Measurements from ENCODE around the gene MSS51.
"Not testable (repeated sequence)": the region's sequence is repeated elsewhere in the genome, so short reads cannot be mapped to it uniquely, and the experiment has no call there.

Gene MSS51

DNA sequence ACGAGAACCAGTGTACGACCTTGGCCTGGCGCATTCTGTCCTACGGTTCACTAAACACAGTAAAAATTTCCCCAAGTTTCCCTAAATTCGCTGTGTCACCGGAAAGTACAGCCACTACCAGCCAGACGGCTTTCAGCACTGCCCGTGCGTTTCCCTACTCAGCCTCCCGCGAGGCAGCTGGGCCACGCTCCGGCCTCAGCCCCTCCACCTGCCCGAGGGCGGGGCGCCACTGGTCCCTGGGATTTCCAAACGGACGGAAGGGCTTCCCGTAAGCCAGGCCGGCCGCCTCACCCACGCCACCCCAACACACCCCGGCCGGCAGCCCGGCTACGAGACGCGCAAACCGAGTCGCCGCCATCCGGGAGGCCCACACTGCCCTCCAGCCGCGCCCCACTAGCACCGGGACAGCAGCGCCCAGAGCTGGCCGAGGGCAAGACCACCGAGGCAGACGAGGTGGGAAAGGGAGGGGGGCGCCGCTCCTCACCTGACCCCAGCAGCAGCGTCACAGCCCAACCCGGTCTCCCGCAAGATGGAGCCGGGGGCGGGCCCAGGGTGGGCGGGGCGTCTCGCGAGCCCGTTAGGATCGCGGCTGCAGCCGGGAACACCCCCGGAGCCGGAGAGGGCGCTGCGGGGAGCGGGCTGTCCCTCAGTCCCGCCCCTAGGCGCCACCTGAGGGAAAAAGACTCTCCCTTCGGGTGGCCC is 19.7 kb downstream of the MSS51 start, which contains the start of gene ANXA7:
TSS of gene ANXA7 (minus strand) at position 531 of the 702 bp plus-strand sequence. CDS start 13,202 bp downstream, outside the sequence.
- peak; percentile 96 for DNase-seq

DNA sequence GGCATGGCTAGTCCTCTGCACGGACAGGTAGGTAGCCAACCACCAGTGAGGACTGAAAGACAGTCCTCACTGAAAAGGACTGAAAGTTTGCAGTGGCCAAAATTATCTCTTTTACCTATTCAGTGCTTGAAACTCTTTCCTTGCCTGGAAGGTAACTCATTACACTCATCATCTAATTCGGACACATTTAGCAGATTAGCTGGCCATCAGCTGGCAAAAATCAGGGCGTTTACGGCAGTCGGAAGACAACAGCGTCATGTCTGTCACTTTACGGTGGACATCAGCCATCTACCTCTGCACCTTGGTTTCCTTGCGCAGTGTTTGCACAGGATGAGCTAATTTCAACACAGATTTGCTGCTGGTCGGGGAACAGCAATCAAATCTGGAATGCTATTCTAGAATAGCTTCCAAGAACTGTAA is 20.2 kb downstream of the MSS51 start:
- peak; percentile 69 for DNase-seq

DNA sequence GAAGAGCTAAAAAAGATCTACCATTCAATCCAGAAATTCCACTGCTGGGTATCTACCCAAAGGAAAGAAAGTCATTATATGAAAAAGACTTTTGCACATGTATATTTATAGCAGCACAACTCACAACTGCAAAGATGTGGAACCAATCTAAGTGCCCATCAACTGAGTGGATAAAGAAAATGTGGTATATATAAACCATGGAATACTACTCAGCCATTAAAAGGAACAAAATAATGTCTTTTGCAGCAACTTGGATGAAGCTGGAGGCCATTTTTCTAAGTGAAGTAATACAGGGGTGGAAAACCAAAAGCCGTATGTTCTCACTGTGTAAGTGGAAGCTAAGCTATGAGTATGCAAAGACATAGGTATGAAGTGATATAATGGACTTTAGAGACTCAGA is 22.5 kb downstream of the MSS51 start:
- DNase-seq: no peak

DNA sequence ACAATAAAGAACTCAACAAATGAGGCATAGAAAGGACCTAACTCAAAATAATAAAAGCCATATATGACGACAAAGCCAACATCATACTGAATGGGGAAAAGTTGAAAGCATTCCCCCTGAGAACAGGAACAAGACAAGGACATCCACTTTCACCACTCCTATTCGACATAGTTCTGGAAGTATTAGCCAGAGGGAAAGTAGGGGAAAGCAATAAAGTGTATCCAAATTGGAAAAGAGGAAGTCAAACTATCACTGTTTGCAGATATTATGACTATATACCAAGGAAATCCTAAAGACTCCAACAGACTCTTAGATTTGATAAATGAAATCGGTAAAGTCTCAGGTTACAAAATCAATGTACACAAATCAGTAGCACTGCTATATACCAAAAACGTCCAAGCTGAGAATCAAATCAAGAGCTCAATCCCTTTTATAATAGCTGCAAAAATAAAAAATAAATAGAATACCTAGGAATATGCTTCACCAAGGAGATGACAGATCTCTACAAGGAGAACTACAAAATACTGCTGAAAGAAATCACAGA is 24.3 kb downstream of the MSS51 start:
- DNase-seq: no peak

DNA sequence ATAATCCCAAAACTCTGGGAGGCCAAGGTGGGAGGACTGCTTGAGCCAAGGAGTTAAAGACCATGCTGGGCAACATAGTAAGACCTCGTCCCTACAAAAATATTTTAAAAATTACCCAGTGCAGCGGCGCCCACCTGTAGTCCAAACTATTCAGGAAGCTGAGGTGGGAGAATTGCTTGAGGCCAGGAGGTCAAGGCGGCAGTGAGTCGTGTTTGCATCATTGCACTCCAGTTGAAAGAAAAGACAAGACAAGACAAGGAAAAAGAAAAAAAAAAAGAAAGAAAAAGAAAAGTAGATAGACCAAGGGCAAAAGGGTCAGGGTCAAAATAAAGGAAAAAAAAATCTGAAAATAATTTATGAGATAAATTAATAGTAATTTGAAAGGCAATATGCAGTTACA is 25.3 kb downstream of the MSS51 start:
- no peak for DNase-seq

DNA sequence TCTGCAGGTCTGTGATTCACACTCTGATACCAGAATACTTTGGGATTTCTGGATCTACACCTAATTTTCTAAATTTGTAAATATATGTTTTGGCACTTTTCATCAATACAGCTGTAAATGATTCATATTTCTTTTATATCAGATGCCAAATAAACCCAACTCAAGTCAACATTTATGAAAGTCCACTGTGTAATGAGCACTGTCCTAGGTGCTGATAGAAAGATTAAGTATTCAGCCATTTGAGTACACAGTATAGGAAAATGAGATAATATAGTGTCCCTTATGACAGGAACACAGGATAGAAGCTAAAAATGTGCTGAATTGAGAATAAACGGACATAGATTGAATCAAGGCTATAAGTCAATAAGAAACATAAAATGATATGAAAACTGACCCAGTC is 25.9 kb downstream of the MSS51 start:
- DNase-seq: no peak

DNA sequence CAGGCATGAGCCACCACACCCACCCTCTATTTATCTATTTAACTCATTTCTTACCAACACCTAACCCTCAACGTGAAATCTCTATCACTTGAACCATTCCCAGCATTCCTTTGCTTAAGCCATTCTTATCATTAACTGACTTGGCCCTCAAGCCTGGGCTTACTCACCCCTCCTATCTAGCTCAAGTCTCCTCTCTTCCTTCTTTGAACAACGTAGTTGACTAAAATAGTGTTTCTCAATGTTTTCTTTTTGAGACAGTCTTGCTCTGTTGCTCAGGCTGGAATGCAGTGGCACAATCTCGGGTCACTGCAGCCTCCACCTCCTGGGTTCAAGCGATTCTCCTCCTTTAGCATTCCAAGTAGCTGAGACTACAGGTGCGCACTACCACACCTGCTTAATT is 26.5 kb downstream of the MSS51 start:
- no peak for DNase-seq

DNA sequence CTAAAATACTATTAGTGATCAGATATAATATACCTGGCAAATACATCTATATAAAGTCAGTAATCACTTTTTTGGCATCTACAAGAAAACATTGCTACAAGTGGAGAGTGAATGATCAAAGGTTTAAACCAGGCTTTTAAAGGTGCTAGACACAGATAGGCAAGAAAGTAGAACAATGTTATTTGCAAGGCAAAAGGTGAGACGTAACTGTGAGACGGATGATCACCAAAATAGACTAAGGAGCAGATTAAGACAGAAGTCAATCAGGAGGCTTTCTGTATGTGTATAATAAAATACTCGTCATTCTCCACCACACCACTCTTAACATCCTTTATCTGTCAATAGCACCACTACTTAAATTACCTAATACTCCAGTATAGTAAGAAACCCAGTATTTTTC is 27.8 kb downstream of the MSS51 start:
- no peak for DNase-seq

DNA sequence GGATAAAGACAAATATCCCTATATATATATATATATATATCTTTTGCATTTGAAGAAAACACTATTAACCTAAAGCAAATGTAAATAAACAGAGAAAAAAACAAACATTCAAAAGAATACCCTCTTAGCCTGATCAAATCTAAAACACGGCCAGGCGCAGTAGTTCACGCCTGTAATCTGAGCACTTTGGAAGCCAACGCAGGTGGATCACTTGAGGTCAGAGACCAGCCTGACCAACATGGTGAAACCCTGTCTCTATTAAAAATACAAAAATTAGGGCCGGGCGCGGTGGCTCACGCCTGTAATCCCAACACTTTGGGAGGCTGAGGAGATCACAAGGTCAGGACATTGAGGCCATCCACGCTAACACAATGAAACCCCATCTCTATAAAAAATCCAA is 28.7 kb downstream of the MSS51 start:
- no peak for DNase-seq

DNA sequence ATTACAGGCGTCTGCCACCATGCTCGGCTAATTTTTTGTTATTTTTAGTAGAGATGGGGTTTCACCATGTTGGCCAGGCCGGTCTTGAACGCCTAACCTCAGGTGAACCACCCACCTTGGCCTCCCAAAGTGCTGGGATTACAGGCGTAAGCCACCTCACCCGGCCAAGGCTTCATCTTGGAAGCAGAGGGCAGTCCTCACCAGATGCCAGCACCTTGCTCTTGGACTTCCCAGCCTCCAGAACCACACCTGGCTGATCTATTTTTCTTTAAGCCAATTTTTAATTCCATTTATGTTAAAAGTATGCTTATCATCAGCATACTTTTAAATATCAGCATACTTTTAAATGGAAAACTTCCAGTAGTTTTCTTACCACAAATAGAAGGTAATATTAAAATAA is 31.7 kb downstream of the MSS51 start:
- DNase-seq: no peak

DNA sequence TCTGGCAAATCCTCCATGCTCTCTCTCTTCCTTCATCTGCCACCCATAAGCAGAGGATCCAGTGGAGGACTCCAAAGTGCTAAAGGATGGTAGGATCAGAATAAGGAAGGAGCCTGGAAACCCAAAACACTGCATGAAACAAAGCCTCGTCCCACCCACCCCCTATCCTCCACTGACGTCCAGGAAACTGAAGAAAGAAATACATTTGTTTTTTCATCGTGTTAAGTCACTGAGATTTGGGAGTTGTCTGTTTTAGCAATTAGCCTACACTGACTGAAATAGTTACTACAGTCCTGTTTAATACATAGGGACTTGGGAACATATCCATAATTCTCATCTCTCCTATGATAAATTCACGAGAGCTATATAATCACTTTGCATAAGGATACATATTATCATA is 34.3 kb downstream of the MSS51 start:
- no peak for DNase-seq

DNA sequence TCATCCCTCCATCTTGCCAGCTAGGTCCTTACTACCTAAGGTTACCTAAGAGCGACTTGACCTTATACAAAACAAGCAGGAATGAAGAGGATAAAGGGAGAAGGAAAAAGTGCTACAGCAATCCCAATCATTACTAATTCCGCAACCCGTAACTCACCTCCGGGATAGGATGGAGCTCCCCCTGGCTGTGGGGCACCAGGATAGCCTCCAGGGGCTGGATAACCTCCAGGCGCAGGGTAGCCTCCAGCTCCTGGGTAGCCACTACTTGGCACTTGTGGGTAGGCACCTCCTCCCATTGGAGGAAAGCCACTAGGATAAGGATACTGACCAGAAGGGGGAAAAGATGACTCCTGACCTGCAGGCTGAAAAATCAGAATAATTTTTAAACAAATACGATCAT is 35.3 kb downstream of the MSS51 start:
- DNase-seq: no peak

DNA sequence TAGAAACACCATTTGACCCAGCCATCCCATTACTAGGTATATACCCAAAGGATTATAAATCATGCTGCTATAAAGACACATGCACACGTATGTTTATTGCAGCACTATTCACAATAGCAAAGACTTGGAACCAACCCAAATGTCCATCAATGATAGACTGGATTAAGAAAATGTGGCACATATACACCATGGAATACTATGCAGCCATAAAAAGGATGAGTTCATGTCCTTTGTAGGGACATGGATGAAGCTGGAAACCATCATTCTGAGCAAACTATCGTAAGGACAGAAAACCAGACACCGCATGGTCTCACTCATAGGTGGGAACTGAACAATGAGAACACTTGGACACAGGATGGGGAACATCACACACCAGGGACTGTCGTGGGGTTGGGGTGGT is 39.0 kb downstream of the MSS51 start:
- DNase-seq: not testable (repeated sequence)

DNA sequence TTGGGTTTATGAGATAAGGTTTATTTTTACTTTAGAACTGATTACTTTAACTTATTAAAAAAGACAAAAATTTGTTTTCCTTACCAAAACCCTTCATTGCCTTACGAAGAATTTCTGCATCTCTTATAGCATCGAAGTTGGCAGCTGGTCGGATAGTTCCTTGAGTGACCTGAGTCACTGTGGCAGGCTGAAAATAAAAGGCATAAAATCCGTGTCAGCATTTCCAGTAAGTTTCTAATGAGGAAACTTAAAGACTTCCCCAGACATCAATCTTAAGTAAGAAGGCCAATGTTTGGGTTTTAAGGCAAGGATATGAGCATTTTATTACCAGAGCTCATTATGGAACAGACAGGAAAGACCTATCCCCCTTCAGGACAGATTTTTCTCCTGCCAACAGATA is 45.1 kb downstream of the MSS51 start:
- DNase-seq: no peak

DNA sequence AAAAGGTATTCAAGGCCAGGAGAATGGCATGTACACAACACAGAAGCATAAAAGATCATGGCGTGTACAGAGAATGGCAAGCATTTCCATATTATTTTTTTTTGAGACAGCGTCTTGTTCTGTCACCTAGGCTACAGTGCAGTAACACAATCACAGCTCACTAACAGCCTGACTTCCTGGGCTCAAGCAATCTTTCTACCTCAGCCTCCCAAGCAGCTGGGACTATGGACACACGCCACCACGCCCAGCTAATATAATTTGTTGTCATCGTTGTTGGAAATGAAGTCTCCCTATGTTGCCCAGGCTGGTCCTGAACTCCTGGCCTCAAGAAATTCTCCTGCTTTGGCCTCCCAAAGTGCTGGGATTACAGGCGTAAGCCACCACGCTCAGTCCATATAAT is 46.8 kb downstream of the MSS51 start:
- DNase-seq: no peak

DNA sequence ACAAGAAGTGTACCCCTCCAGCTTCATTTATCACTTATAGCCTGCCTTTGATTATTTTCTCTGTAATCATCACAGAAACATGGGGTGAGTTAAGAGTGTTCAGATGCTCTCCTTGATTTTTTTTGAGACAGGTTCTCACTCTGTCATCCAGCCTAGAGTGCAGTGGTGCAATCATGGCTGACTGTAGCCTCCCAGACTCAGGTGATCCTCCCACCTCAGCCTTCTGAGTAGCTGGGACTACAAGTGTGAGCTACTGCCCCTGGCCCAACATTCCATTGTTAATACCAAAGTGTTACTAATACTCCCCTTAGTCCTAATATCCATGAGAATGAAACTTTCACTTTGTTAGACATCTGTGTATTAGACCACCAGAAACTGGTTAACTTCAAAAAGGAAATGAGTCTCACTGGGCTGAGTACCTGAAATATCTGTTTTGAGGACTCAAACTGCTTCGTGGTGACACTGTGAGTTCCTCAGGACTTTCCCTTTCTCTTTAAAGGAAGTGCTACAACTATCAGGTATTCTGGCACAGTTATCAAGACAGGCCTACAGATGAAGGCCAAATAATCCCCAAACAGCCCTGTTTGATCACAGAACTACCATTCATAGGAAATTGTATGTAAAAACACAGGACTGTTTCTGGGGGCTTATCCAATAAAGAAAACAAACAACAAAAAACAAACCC is 54.2 kb downstream of the MSS51 start:
- no peak for DNase-seq

DNA sequence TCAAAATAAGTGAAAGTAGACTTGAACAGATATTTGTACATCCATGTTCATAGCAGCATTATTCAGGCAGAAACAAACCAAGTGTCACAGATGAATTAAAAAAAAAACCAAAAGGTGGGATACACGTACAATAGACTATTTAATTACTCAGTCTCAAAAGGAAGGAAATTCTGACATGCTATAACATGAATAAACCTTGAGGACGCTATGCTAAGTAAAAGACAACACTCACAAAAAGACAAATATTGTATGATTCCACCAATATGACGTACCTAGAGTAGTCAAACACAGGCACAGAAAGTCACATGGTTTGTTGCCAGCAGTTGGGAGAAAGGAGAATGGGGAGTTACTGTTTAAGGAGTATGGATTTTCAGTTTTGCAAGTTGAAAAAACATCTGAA is 56.7 kb downstream of the MSS51 start:
- no peak for DNase-seq

Measured in islet precursor cell (in vitro differentiated cells).